ENCODE data around the gene RAP1B.

The RAP1B gene

DNA sequence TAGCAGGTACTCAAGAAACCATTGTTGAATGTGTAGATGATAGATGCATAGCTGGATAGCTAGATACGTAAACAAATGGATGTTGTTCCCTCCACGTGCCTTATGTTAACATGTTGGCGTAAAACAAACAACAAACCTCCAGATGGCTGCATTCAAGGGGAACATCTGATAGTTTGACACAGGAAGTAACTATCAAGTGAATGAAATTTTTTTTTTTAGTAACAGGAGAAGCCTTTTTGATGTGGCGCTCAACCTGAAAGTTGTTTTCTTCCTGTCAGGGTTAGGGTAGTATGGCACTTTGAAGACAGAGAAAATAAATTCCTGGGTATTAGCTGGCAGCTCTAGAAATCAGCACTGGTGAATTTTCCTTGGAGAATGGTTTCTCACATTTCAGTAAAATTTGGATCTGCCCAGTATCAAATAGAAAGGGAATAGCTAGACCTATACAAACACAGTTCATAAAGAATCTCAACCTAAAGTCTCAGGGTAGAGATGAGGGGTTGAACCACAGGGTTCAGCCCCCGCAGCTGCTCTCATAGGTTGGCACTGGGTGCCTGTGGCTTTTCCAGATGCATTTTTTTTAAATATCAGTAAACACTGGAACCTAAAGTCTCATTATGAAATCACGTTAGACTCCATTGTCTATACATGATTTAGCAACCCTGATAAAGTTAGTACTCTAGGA is 18.8 kb upstream of the RAP1B start:
- DNase-seq (no peak), ATAC-seq (replicated peaks) (no peak)
- Mint-ChIP-seq H3K4me3 (peak overlapping the region; percentile 20 to 29), H3K27ac (peak overlapping the region; percentile 67), H3K27me3 (no peaks in the 10 kb centered on the region), H3K36me3 (peaks cover 6% of the 10 kb centered on the region in 2 donors), H3K9me3 (peaks cover 5 to 6% of the 10 kb centered on the region in 2 donors), H3K4me1 (peaks cover 36 to 52% of the 10 kb centered on the region in 2 donors)

DNA sequence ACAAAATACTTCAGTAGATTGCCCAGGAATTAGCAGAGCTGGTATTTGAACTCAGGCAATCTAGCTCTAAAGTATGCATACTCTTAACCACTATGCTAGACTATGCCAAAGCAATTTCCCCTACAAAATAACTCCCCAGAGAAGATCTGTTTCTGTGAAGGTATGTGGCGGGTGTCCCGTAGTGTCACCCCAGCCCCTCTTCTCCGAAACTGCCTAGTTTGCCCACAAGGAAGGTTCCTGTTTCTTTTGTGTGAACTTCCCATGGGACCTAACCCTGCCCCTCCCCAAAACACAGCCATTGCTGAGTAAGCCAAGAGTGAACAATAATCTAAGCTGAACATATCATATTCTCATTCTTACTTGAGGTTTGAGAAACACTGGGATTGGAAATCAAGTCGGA is 15.5 kb upstream of the RAP1B start:
- DNase-seq (peak; percentile 18), ATAC-seq (replicated peaks) (peak; percentile 78 to 84)
- peak overlapping the region; percentile 65 for H3K27ac Mint-ChIP-seq

DNA sequence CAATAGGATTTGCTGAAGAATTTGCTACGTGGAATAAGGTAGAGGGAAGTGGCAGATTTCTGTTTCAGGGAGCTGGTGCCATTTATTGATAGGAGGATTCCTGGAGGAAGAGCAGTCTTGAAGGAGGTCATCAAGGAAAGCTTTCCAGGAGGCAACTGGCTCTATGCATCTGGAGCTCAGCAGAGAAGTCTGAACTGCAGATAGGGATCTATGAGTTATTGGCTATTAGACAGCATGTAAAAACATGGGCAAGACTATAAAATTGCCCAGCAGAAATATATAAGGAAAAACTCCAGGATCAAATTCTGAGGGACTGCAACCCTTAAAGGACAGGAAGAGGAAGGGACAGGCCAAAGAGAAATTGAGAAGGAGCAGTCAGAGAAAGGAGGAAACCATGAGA is 8.9 kb upstream of the RAP1B start:
- DNase-seq (no peak), ATAC-seq (replicated peaks) (no peak)
- H3K9me3 Mint-ChIP-seq = no peaks in the 10 kb centered on the region
- H3K36me3 Mint-ChIP-seq = no peaks in the 10 kb centered on the region
- no peak overlapping the region for H3K27ac Mint-ChIP-seq
- no peak overlapping the region for H3K4me3 Mint-ChIP-seq
- H3K27me3 Mint-ChIP-seq = no peaks in the 10 kb centered on the region
- H3K4me1 Mint-ChIP-seq = peaks cover 1 to 15% of the 10 kb centered on the region in 2 donors

More for the DNA sequence above, 15.5 kb upstream of the RAP1B start:
- Mint-ChIP-seq H3K4me1 (peaks cover 28 to 53% of the 10 kb centered on the region in 2 donors), H3K36me3 (no peaks in the 10 kb centered on the region), H3K9me3 (no peaks in the 10 kb centered on the region), H3K4me3 (peak overlapping the region; percentile 18 to 51), H3K27me3 (no peaks in the 10 kb centered on the region)

DNA sequence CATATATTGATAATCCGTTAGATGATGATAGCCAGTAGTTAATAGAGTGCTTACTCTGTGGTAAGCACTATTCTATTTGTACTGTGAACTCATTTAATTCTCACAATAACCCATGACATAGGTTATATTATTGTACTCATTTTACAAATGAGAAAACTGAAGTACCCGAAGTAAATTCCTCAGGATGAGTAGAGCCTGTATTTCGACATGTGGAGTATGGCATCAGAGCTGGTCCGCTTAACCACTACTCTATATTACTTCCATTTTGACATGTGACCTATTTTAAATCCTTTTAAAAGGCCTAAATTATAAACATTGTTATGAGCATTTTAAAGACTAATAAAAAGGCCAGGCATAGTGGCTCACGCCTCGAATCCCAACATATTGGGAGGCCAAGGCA is 8.0 kb upstream of the RAP1B start:
- no peak overlapping the region for H3K4me3 Mint-ChIP-seq
- H3K9me3 Mint-ChIP-seq = no peaks in the 10 kb centered on the region
- DNase-seq (no peak), ATAC-seq (replicated peaks) (no peak)
- no peak overlapping the region for H3K27ac Mint-ChIP-seq
- H3K4me1 Mint-ChIP-seq = peaks cover 1 to 13% of the 10 kb centered on the region in 2 donors
- H3K27me3 Mint-ChIP-seq = no peaks in the 10 kb centered on the region
- H3K36me3 Mint-ChIP-seq = no peaks in the 10 kb centered on the region

DNA sequence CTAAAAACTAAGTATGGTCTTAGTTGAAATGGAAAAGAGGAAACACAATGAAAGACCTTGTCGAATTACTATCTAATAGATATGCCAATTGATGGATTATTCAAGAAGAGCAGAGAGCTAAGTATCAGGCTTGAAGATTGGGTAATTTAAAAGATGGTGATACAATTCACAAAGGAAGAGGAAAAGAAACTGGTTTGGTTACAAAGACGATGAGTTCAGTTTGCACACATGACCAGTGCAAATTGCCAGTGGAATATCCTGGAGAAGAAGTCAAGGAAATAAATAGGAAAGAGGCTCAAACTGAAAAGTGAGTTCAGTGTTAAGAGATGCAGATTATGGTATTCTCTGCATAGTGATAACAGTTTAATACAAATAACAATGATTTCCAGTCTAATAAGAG is 2.5 kb upstream of the RAP1B start:
- ATAC-seq (replicated peaks) (no peak), DNase-seq (no peak)
- H3K27me3 Mint-ChIP-seq = no peaks in the 10 kb centered on the region
- peaks cover 6 to 11% of the 10 kb centered on the region in 2 donors for H3K36me3 Mint-ChIP-seq
- H3K4me3 Mint-ChIP-seq = no peak overlapping the region
- peaks cover 9 to 19% of the 10 kb centered on the region in 2 donors for H3K4me1 Mint-ChIP-seq
- no peak overlapping the region for H3K27ac Mint-ChIP-seq
- no peaks in the 10 kb centered on the region for H3K9me3 Mint-ChIP-seq

DNA sequence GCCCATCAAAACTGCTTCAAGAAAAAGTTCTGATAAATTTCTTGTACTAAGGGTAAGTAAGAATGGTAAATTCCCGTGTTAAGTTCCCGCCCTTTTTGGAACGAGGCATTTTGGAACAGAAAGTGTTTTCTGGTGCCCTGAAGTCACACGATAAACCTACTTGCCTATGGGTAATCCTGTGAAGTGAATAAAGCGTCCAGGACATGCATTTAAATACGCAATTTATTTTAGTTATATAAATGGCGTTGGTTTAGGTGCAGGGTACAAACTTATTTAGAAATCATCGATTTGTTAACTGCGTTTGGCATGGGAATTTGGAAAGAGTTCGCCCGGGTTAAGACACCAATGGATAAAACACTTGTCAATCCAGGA is 715 bp upstream of the RAP1B start:
- H3K4me1 Mint-ChIP-seq = peaks cover 21 to 36% of the 10 kb centered on the region in 2 donors
- no peak for DNase-seq
- H3K36me3 Mint-ChIP-seq = peaks cover 11 to 23% of the 10 kb centered on the region in 2 donors
- ATAC-seq (replicated peaks) = no peak
- H3K27me3 Mint-ChIP-seq = no peaks in the 10 kb centered on the region
- no peaks in the 10 kb centered on the region for H3K9me3 Mint-ChIP-seq
- peak overlapping the region; percentile 98 for H3K27ac Mint-ChIP-seq
- H3K4me3 Mint-ChIP-seq = peak overlapping the region; percentile 95 to 98

DNA sequence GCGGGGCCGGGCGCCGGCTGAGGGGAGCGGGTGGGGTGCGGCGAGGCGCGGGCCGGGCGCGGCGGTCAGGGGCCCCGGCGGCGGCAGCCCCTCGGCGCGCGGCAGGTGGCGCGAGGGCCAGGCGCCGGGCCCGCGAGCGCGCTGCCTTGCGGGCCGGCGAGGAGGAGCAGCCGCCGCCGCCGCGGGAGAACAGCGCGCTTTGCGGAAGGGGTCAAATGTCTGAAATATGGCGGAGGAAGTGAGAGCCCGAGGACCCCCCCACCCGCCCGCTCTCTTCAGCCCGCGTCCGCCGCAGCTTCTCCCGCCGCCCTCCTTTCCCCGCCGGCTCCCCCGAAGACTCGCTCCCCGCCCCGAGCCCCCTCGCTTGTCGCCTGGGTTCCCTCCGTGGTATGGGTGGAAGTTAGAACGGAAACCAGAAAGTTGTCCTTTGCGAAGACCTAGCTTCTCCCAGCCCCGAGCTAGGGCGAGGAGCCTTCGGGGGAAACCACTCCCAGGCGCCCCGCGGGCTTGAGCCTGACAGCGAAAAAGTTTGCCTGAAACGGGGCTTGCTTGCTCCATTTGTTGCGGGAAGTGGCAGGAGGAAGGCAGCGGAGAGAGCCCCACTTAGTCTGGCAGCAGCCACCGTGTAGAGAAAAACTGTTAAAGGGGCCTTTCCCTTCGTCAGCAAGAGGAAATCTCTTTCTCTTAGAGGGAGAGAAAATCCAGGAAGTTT is 551 bp downstream of the RAP1B start:
- peaks cover 23 to 47% of the 10 kb centered on the region in 2 donors for H3K4me1 Mint-ChIP-seq
- peaks cover 13 to 28% of the 10 kb centered on the region in 2 donors for H3K36me3 Mint-ChIP-seq
- DNase-seq (peak; percentile 31), ATAC-seq (replicated peaks) (peak; percentile 49 to 52)
- no peaks in the 10 kb centered on the region for H3K9me3 Mint-ChIP-seq
- peak overlapping the region; percentile 95 to 98 for H3K4me3 Mint-ChIP-seq
- no peaks in the 10 kb centered on the region for H3K27me3 Mint-ChIP-seq
- H3K27ac Mint-ChIP-seq = peak overlapping the region; percentile 98

DNA sequence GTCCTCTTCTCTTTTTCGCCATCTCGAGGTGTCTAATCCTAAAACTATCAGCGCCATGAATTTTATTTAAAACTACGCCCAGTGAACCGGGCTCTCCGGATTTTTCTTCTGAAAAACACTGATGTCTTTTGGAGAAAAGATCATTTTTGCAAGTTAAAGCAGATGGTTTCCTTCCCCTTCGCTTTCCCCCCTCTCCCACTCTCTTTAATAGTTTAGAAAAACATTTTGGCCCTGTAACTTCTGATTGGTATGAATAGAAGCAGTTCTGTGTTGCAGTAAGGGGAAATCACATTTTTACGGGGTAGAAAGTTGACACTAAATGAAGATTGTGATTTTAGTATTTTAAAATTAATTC is 1.1 kb downstream of the RAP1B start:
- no peak for ATAC-seq (replicated peaks)
- DNase-seq = no peak
- H3K4me3 Mint-ChIP-seq = peak overlapping the region; percentile 93 to 98
- H3K9me3 Mint-ChIP-seq = no peaks in the 10 kb centered on the region
- H3K36me3 Mint-ChIP-seq = peaks cover 13 to 28% of the 10 kb centered on the region in 2 donors
- peak overlapping the region; percentile 95 for H3K27ac Mint-ChIP-seq
- H3K4me1 Mint-ChIP-seq = peaks cover 23 to 47% of the 10 kb centered on the region in 2 donors
- H3K27me3 Mint-ChIP-seq = no peaks in the 10 kb centered on the region

DNA sequence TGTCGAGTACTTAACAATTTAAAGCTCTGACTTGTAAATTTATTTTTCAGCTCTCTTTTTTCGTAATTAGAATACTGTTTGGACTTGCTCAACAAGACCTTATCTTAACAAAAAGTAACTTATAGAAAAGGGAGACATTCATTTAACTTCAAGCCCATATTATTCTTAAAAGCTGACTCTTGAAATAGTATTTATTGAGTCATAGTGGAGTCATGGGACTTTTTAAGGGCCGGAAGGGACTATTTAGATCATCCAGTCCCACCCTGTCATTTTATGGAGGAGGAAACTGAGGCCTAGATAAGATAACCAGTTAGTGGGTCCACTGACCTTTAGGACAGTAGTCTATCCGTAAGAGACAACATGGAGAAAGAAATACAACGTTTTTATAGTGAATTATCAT is 1.5 kb downstream of the RAP1B start:
- Mint-ChIP-seq H3K27ac (peak overlapping the region; percentile 95), H3K36me3 (peaks cover 13 to 28% of the 10 kb centered on the region in 2 donors), H3K9me3 (no peaks in the 10 kb centered on the region), H3K27me3 (no peaks in the 10 kb centered on the region), H3K4me3 (peak overlapping the region; percentile 93 to 98), H3K4me1 (peaks cover 23 to 47% of the 10 kb centered on the region in 2 donors)
- ATAC-seq (replicated peaks) (no peak), DNase-seq (no peak)

DNA sequence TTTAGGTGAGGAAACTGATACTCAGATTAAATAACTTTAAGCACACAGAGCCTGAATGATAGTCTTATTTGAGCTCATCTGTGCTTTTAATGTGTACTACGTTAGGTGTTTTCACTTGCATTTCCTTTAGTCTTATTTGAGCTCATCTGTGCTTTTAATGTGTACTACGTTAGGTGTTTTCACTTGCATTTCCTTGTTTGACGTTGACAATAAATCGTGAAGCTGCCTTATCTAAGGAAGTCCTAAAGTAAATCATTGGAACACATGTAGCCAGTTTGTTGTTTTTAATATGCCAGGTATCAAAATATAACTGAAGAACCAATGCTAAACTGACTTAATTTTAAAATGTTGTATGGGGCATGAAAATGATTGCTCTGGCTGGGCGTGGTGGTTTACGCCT is 2.0 kb downstream of the RAP1B start:
- H3K4me3 Mint-ChIP-seq = peak overlapping the region; percentile 93 to 98
- H3K36me3 Mint-ChIP-seq = peaks cover 13 to 28% of the 10 kb centered on the region in 2 donors
- H3K27ac Mint-ChIP-seq = peak overlapping the region; percentile 95
- H3K9me3 Mint-ChIP-seq = no peaks in the 10 kb centered on the region
- no peaks in the 10 kb centered on the region for H3K27me3 Mint-ChIP-seq
- H3K4me1 Mint-ChIP-seq = peaks cover 23 to 47% of the 10 kb centered on the region in 2 donors
- DNase-seq = no peak
- ATAC-seq (replicated peaks) = no peak

DNA sequence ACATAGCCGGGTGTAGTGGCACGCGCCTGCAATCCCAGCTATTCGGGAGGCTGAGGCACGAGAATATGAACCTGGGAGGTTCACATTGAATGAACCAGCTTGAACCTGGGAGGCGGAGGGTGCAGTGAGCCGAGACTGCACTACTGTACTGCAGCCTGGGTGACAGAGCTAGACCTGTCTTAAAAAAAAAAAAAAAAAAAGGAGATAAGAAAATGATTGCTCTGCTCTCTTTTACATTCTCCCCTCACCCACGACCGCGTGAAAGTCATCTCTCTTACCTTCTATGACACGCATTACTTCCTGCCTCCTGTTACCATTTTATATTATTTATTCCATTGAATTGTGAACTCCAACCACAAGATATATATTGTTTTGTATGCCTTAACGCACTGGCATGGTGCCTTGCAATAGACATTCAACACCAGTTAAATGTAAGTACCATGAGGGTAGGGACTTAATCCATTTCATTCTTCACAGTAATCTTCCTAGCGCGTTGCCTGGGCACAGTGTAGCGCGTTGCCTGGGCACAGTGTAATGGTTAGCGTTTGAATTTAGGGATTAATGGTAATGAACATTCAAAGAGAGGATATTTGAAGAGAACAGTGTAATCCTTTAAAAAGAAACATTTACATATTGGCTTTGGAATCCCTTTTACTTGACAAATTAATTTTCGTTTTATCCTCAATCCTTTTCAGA is 2.7 kb downstream of the RAP1B start:
- peak overlapping the region; percentile 72 for H3K27ac Mint-ChIP-seq
- peaks cover 13 to 28% of the 10 kb centered on the region in 2 donors for H3K36me3 Mint-ChIP-seq
- ATAC-seq (replicated peaks) = no peak
- peaks cover 19 to 45% of the 10 kb centered on the region in 2 donors for H3K4me1 Mint-ChIP-seq
- H3K4me3 Mint-ChIP-seq = peak overlapping the region; percentile 93 to 98
- DNase-seq = no peak
- no peaks in the 10 kb centered on the region for H3K27me3 Mint-ChIP-seq
- no peaks in the 10 kb centered on the region for H3K9me3 Mint-ChIP-seq

DNA sequence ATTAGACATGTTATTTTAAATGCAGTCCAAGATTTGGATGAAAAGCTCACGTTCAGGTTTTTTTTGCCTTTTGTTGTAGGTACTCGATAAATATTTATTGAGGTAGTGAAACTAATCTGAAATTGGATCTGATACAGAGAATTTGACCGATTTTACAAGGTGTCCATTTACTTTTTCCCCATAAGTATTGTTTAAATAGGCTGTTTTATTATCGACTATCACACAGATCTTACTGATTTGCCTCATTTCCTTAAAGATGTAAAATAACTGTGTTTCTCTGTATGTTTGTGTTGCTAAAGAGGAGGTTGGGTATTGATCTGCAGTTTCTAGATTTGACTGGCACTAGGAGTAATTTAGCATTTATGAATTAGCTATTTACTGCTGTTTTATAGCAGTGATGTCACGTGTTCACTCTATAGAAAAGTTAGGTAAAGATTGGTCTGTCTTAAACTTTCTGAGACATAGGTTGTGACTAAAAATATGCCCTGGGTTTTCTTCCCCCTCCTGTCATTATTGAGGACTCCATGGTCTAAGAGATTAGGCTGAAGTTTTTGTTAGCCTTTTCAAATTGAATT is 3.5 kb downstream of the RAP1B start:
- H3K4me3 Mint-ChIP-seq = peak overlapping the region; percentile 69 to 73
- H3K36me3 Mint-ChIP-seq = peaks cover 13 to 28% of the 10 kb centered on the region in 2 donors
- H3K4me1 Mint-ChIP-seq = peaks cover 22 to 53% of the 10 kb centered on the region in 2 donors
- peak overlapping the region; percentile 25 for H3K27ac Mint-ChIP-seq
- H3K9me3 Mint-ChIP-seq = no peaks in the 10 kb centered on the region
- ATAC-seq (replicated peaks) = no peak
- H3K27me3 Mint-ChIP-seq = no peaks in the 10 kb centered on the region
- no peak for DNase-seq

DNA sequence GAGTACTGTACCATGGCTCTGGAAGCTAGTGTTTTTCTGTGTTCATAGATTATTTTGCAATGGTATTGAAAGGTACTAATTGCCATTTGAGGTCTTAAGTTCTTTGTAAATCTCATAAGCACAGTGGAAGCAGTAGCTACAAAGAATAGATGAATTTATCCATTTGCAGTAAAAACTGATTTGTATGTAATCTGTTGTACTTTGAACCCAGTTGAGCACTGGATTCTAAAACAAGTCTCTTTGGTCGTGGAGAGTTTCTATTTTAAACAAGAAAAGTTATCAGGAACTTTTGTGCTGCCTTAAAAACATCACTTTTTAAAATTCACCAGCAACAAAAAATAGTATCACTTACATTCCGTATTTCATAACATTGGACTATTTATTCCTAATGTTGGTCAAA is 4.1 kb downstream of the RAP1B start:
- Mint-ChIP-seq H3K36me3 (peaks cover 13 to 28% of the 10 kb centered on the region in 2 donors), H3K27ac (no peak overlapping the region), H3K4me3 (peak overlapping the region; percentile 69 to 73), H3K27me3 (no peaks in the 10 kb centered on the region), H3K9me3 (no peaks in the 10 kb centered on the region), H3K4me1 (peaks cover 21 to 55% of the 10 kb centered on the region in 2 donors)
- ATAC-seq (replicated peaks) = no peak
- no peak for DNase-seq

DNA sequence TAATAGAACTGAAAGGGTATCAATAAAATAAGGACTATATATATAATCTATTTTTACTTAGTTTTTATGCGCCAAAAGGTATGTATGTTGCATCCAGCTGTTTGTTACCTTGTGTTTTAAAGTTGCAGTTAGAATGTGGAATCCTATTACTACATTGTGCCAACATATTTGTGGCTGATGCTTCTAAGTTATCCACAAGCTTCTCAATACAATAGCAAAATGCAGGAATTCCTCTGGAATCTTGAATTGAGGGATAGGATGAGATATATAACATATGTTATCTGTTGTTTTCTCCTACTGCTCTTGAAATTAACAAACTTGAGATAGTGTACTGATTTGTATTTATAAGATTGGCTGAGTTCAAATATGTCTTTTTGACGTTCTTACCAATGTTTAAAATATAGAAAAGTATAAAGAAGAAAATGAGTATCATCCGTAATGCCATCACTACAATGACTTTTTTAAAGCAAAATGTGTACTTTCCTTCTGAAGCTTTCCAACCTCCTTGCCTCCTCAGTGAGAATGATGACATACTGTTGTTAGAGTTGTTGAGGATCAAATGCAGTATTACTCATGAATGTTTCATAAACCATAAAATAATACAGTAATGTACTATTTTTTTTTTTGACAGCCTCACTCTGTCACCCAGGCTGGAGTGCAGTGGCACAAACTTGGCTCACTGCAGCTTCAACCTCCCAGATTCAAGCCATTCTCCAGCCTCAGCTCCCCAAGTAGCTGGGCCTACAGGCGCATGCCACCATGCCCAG is 6.6 kb downstream of the RAP1B start:
- Mint-ChIP-seq H3K9me3 (no peaks in the 10 kb centered on the region), H3K4me1 (peaks cover 38 to 76% of the 10 kb centered on the region in 2 donors), H3K27me3 (no peaks in the 10 kb centered on the region), H3K36me3 (peaks cover 14 to 27% of the 10 kb centered on the region in 2 donors), H3K27ac (no peak overlapping the region), H3K4me3 (no peak overlapping the region)
- DNase-seq (no peak), ATAC-seq (replicated peaks) (no peak)
